PFSK-1 (cell line): ENCODE results near the gene FAM210A.

Experiments used
- FOXP2 ChIP-seq: optimal IDR thresholded peaks from 2 replicates; pipeline ENCODE3; 2011; ENCODE audit warnings: borderline replicate concordance, control low read depth, inconsistent platforms; ENCODE audit not compliant: insufficient read depth; ENCODE audit errors: extremely low read length, extremely low read depth
- POLR2AphosphoS5 ChIP-seq: IDR thresholded peaks from 2 replicates; pipeline ENCODE4 v1.6.1; 2012; ENCODE audit warnings: low read depth, mild to moderate bottlenecking, control low read depth, low read length, moderate library complexity
- REST ChIP-seq, 2 experiments: IDR thresholded peaks; 2 replicates each; pipeline versions ENCODE4 v1.6.1 to v1.8.0; 2011 to 2012; ENCODE audit warnings: low read depth in 2 of 2, low read length in 2 of 2, control low read depth in 1 of 2, inconsistent platforms in 1 of 2, mild to moderate bottlenecking in 1 of 2, moderate library complexity in 1 of 2; ENCODE audit not compliant: insufficient read depth in 1 of 2
- SIN3A ChIP-seq: IDR thresholded peaks from 2 replicates; pipeline ENCODE4 v1.6.1; 2012; ENCODE audit warnings: mild to moderate bottlenecking, low read length, moderate library complexity, borderline replicate concordance; ENCODE audit not compliant: insufficient read depth
- TAF1 ChIP-seq: IDR thresholded peaks from 2 replicates; pipeline ENCODE4 v1.6.1; 2012; ENCODE audit warnings: low read length, control low read depth, borderline replicate concordance; ENCODE audit not compliant: insufficient read depth

- TF ChIP-seq FOXP2 (no peak), POLR2AphosphoS5 (no peak), REST (IDR thresholded peaks at IDR 0.05; ENCODE audit: insufficient read depth in 1 of 2, low read depth in 2 of 2, low read length in 2 of 2) (no peak), SIN3A (no peak), TAF1 (no peak)
Observed at GRCh38 chr18:13681701-13682100, 44.7 kb downstream of the FAM210A start.
